Measurements from ENCODE around the gene SLC1A3. TPM values are rescaled to one million over a fixed set of nuclear protein-coding genes. Genes with fewer than 3 reads are reported as not detected.

SLC1A3 gene
- total and polyA plus RNA-seq, 2 donors from 2014 or later: 1.1 to 27.8 TPM

- no peak for TF ChIP-seq CTCF (IDR thresholded peaks at IDR 0.05; ENCODE audit: borderline replicate concordance, extremely low read depth, insufficient read depth)
- Histone ChIP-seq H3K4me1 (ENCODE audit: control insufficient read depth in 2 of 3, insufficient read depth in 2 of 3, low read depth in 1 of 3, low read length in 3 of 3) (no peaks in the 10 kb centered on the region), H3K27me3 (ENCODE audit: control insufficient read depth, insufficient read depth, low read length) (no peaks in the 10 kb centered on the region), H3K36me3 (ENCODE audit: control insufficient read depth in 2 of 3, insufficient read depth in 3 of 3, low read length in 3 of 3) (no peaks in the 10 kb centered on the region), H3K27ac (ENCODE audit: low read depth in 2 of 2, low read length in 2 of 2) (no peak overlapping the region), H3K9ac (ENCODE audit: low read length in 3 of 3) (no peak overlapping the region), H3K4me3 (ENCODE audit: low read length in 3 of 3) (no peak overlapping the region), H3K9me3 (ENCODE audit: control insufficient read depth in 2 of 3, insufficient read depth in 1 of 3, low read length in 3 of 3) (no peaks in the 10 kb centered on the region)
- FAIRE-seq: no peak
- intact Hi-C loops (cut with DNase I): no loop called here
- DNase-seq: no peak
Measured at GRCh38 chr5:36628695-36629094, 22.3 kb downstream of the SLC1A3 start.

GRCh38 chr5:36629729-36630128 lies 23.3 kb downstream of the SLC1A3 start:
- DNase-seq: no peak
- H3K9ac ChIP-seq (ENCODE audit: low read length in 3 of 3): no peak overlapping the region
- no peaks in the 10 kb centered on the region for H3K36me3 ChIP-seq (ENCODE audit: control insufficient read depth in 2 of 3, insufficient read depth in 3 of 3, low read length in 3 of 3)
- no peaks in the 10 kb centered on the region for H3K27me3 ChIP-seq (ENCODE audit: control insufficient read depth, insufficient read depth, low read length)
- no peak overlapping the region for H3K4me3 ChIP-seq (ENCODE audit: low read length in 3 of 3)
- no peaks in the 10 kb centered on the region for H3K4me1 ChIP-seq (ENCODE audit: control insufficient read depth in 2 of 3, insufficient read depth in 2 of 3, low read depth in 1 of 3, low read length in 3 of 3)
- no peak for FAIRE-seq
- no peaks in the 10 kb centered on the region for H3K9me3 ChIP-seq (ENCODE audit: control insufficient read depth in 2 of 3, insufficient read depth in 1 of 3, low read length in 3 of 3)
- intact Hi-C loops (cut with DNase I): no loop called here
- no peak for TF ChIP-seq CTCF (IDR thresholded peaks at IDR 0.05; ENCODE audit: borderline replicate concordance, extremely low read depth, insufficient read depth)
- H3K27ac ChIP-seq (ENCODE audit: low read depth in 2 of 2, low read length in 2 of 2): no peak overlapping the region

- no peaks in the 10 kb centered on the region for H3K9me3 ChIP-seq (ENCODE audit: control insufficient read depth in 2 of 3, insufficient read depth in 1 of 3, low read length in 3 of 3)
- no peak for FAIRE-seq
- DNase-seq: no peak
- no peaks in the 10 kb centered on the region for H3K36me3 ChIP-seq (ENCODE audit: control insufficient read depth in 2 of 3, insufficient read depth in 3 of 3, low read length in 3 of 3)
- no peak overlapping the region for H3K4me3 ChIP-seq (ENCODE audit: low read length in 3 of 3)
- H3K9ac ChIP-seq (ENCODE audit: low read length in 3 of 3): no peak overlapping the region
- H3K4me1 ChIP-seq (ENCODE audit: control insufficient read depth in 2 of 3, insufficient read depth in 2 of 3, low read depth in 1 of 3, low read length in 3 of 3): no peaks in the 10 kb centered on the region
- TF ChIP-seq CTCF (IDR thresholded peaks at IDR 0.05; ENCODE audit: borderline replicate concordance, extremely low read depth, insufficient read depth): no peak
- H3K27me3 ChIP-seq (ENCODE audit: control insufficient read depth, insufficient read depth, low read length): no peaks in the 10 kb centered on the region
- no peak overlapping the region for H3K27ac ChIP-seq (ENCODE audit: low read depth in 2 of 2, low read length in 2 of 2)
- intact Hi-C loops (cut with DNase I): no loop called here
Measured at GRCh38 chr5:36630201-36631145, 24.1 kb downstream of the SLC1A3 start.
